HL-60/S4 treated with phorbol 12-myristate 13-acetate at 8.2 ng/mL for 4 days and 3 days (cell line): ENCODE results near the gene CSNK2A1.

Source experiments
- in situ Hi-C: fragments of 300-500 bp; cut with MboI; formaldehyde crosslinking; loops from 2 replicates; pipeline ENCODE4 v1.15.0; 2022; ENCODE audit warnings: low sequenced_read_pairs

Gene CSNK2A1

GRCh38 chr20:434221-434620 is 109.4 kb downstream of the CSNK2A1 start:
- in situ Hi-C loops = no loop called here

GRCh38 chr20:433300-433975 is 110.2 kb downstream of the CSNK2A1 start:
- in situ Hi-C loops = no loop called here

- in situ Hi-C loops = no loop called here
These were observed 110.8 kb downstream of the CSNK2A1 start for GRCh38 chr20:432677-433299.

- in situ Hi-C loops = no loop called here
These were observed 111.4 kb downstream of the CSNK2A1 start for GRCh38 chr20:432208-432607.

GRCh38 chr20:431012-431904 is 112.3 kb downstream of the CSNK2A1 start:
- in situ Hi-C loops = no loop called here

- in situ Hi-C loops = no loop called here
These were observed 113.2 kb downstream of the CSNK2A1 start for GRCh38 chr20:430091-430999.

GRCh38 chr20:428658-429200 is 114.9 kb downstream of the CSNK2A1 start:
- in situ Hi-C loops = no loop called here

- in situ Hi-C loops = no loop called here
These were observed 115.5 kb downstream of the CSNK2A1 start for GRCh38 chr20:427849-428657.

GRCh38 chr20:427401-427800 is 116.2 kb downstream of the CSNK2A1 start:
- in situ Hi-C loops = no loop called here

GRCh38 chr20:426566-426965 is 117.0 kb downstream of the CSNK2A1 start:
- in situ Hi-C loops = no loop called here
